ENCODE results near the gene THADA.

Gene THADA

DNA sequence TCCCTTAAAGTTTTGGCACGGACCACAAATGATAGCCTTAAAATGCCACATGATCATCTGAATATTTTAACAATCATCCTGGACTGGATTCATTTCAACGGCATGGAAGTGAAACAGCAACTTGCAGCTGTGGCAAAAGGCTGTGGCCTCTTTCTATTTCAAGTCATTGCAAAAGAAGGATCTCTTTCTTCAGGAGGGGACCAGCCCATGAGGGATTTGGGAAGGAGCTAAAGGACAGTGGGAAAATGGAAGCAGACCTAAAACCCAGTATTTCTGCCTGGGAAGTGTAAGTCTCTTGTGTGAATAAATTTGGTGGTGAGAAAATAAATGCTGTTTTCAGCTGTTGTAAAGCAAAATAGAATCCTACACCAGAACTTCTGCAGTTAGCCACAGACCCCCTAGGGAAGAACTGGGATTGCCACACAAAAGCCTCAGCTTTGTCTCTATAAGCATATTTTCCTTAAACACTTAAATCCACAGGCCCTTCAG is 262.1 kb downstream of the THADA start:
- H3K27ac Mint-ChIP-seq = no peak overlapping the region
- peaks cover 40% of the 10 kb centered on the region for H3K4me1 Mint-ChIP-seq
- DNase-seq = no peak

DNA sequence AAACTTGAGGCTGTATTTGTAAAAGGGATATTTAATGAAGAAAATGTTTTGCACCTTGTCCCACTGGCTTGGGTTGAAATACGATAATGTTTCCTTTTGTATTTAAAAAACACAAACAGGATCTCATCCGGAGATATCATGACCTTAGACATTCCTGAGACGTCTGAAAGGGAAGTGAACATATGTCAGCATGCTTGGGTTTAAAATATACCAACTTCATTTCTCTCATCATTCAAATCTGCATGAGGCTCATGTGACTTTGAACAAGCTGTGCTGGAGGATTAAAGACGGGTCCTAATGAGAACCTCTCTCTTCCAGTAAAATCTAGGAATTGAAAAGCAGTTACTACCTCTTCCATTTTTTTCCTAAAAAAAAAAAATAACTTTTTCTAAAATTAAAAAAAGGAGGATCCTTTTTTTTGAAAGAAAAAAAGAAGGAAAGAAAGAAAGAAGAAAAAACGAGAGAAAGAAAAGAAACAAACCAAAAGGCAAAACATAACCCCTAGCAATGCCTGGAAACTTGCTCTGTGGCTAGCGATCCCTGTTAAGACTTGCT is 262.7 kb downstream of the THADA start:
- no peaks in the 10 kb centered on the region for H3K27me3 Mint-ChIP-seq (ENCODE audit: low read depth, poor library complexity)
- H3K27ac Mint-ChIP-seq = no peak overlapping the region
- peaks cover 6% of the 10 kb centered on the region for H3K36me3 Mint-ChIP-seq (ENCODE audit: low read depth)

More for the DNA sequence above, 262.1 kb downstream of the THADA start:
- Mint-ChIP-seq H3K9me3 (no peaks in the 10 kb centered on the region), H3K4me3 (no peak overlapping the region), H3K36me3 (ENCODE audit: low read depth) (peaks cover 11% of the 10 kb centered on the region), H3K27me3 (ENCODE audit: low read depth, poor library complexity) (no peaks in the 10 kb centered on the region)
- TF ChIP-seq CTCF (IDR thresholded peaks at IDR 0.05) = no peak

DNA sequence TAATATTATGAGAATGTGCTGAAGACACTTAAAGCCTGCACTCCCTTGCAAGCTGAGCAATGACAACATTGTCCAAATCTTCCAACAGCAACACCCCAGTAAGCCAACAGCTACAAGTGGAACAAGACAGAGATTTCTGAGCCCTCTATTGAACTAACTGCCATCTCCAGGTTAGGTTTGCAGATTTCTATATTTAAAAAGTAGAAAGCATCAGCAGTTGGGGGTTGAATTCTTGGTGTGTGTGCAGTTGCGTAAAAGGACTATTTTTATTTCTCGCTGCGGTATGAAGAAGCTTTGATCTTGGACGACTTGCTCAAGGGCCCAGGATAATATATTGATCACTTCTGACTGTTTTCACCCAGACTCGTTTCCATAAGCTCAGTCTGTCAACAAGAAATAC is 263.2 kb downstream of the THADA start:
- Mint-ChIP-seq H3K4me3 (no peak overlapping the region), H3K36me3 (ENCODE audit: low read depth) (peaks cover 4% of the 10 kb centered on the region), H3K27ac (no peak overlapping the region), H3K27me3 (ENCODE audit: low read depth, poor library complexity) (no peaks in the 10 kb centered on the region), H3K9me3 (no peaks in the 10 kb centered on the region), H3K4me1 (peaks cover 40% of the 10 kb centered on the region)
- no peak for DNase-seq
- TF ChIP-seq CTCF (IDR thresholded peaks at IDR 0.05) = no peak

More for the DNA sequence above, 262.7 kb downstream of the THADA start:
- H3K4me3 Mint-ChIP-seq = no peak overlapping the region
- H3K4me1 Mint-ChIP-seq = peaks cover 40% of the 10 kb centered on the region
- TF ChIP-seq CTCF (IDR thresholded peaks at IDR 0.05) = no peak
- no peaks in the 10 kb centered on the region for H3K9me3 Mint-ChIP-seq
- no peak for DNase-seq

GRCh38 chr2:43331422-43331821 is 264.4 kb downstream of the THADA start:
- TF ChIP-seq CTCF (IDR thresholded peaks at IDR 0.05) = no peak
- Mint-ChIP-seq H3K27ac (no peak overlapping the region), H3K9me3 (no peaks in the 10 kb centered on the region), H3K27me3 (ENCODE audit: low read depth, poor library complexity) (no peaks in the 10 kb centered on the region), H3K4me1 (peaks cover 30% of the 10 kb centered on the region), H3K4me3 (no peak overlapping the region), H3K36me3 (ENCODE audit: low read depth) (peaks cover under 1% of the 10 kb centered on the region)
- no peak for DNase-seq

DNA sequence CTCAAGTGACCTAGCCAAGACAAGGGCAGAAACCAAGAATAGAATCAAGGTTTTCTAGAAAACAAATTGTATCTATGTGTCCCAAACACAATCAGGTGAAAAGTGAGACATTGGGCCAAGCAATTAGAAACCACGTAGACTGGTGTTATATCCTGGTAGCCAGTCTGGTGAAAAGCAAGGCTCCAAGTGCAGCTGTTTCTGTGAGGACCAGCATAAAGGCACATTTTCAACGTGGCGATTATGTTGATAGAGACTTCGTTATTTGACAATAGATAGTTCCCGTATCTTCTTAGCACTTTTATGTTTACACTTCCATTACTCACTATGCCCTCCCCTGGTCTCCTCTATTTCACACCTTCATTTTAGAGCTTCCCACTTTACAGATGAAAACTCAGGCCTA is 266.2 kb downstream of the THADA start:
- no peak overlapping the region for H3K4me3 Mint-ChIP-seq
- H3K9me3 Mint-ChIP-seq = no peaks in the 10 kb centered on the region
- peak overlapping the region; percentile 62 for H3K27ac Mint-ChIP-seq
- no peak for TF ChIP-seq CTCF (IDR thresholded peaks at IDR 0.05)
- peaks cover 6% of the 10 kb centered on the region for H3K36me3 Mint-ChIP-seq (ENCODE audit: low read depth)
- DNase-seq = no peak
- H3K4me1 Mint-ChIP-seq = peaks cover 31% of the 10 kb centered on the region
- no peaks in the 10 kb centered on the region for H3K27me3 Mint-ChIP-seq (ENCODE audit: low read depth, poor library complexity)

GRCh38 chr2:43328832-43329231 is 267.0 kb downstream of the THADA start:
- no peak overlapping the region for H3K4me3 Mint-ChIP-seq
- no peak for DNase-seq
- no peak for TF ChIP-seq CTCF (IDR thresholded peaks at IDR 0.05)
- peaks cover 7% of the 10 kb centered on the region for H3K36me3 Mint-ChIP-seq (ENCODE audit: low read depth)
- H3K9me3 Mint-ChIP-seq = no peaks in the 10 kb centered on the region
- H3K4me1 Mint-ChIP-seq = peaks cover 31% of the 10 kb centered on the region
- H3K27me3 Mint-ChIP-seq (ENCODE audit: low read depth, poor library complexity) = no peaks in the 10 kb centered on the region
- no peak overlapping the region for H3K27ac Mint-ChIP-seq
